ENCODE results near the gene RASL11A. TPM values are rescaled to one million over a fixed set of nuclear protein-coding genes. Genes with fewer than 3 reads are reported as not detected.

Gene RASL11A
- total RNA-seq, 4 donors from 2014 or later = 9.5 to 24.0 (median 18.1) TPM

GRCh38 chr13:27252467-27252866 lies 18.2 kb upstream of the RASL11A start:
- TF ChIP-seq CTCF (IDR thresholded peaks at IDR 0.05) = no peak
- H3K4me3 ChIP-seq (ENCODE audit: low read depth, poor library complexity, severe bottlenecking) = peak overlapping the region; percentile 87
- no peak for DNase-seq (ENCODE audit: low spot score in 2 of 2)
- intact Hi-C loops (cut with DNase I; ENCODE audit: low total_unique reads) = no loop called here

- intact Hi-C loops (cut with DNase I; ENCODE audit: low total_unique reads) = no loop called here
- DNase-seq (ENCODE audit: low spot score in 2 of 2) = no peak
Measured at GRCh38 chr13:27257233-27257568, 13.4 kb upstream of the RASL11A start.

GRCh38 chr13:27257648-27258253 lies 12.9 kb upstream of the RASL11A start:
- TF ChIP-seq CTCF (IDR thresholded peaks at IDR 0.05) (no peak), POLR2A (IDR thresholded peaks at IDR 0.05) (no peak)
- intact Hi-C loops (cut with DNase I; ENCODE audit: low total_unique reads) = no loop called here
- DNase-seq (ENCODE audit: low spot score in 2 of 2) = no peak
- 88 to 92% methylated on average over 11 of the region's 11 CpGs for WGBS, 2 donors
- no peak overlapping the region for H3K4me3 ChIP-seq (ENCODE audit: low read depth, poor library complexity, severe bottlenecking)

More at GRCh38 chr13:27257233-27257568, 13.4 kb upstream of the RASL11A start:
- 89 to 91% methylated on average over 3 of the region's 3 CpGs for WGBS, 2 donors
- TF ChIP-seq CTCF (IDR thresholded peaks at IDR 0.05) (no peak), POLR2A (IDR thresholded peaks at IDR 0.05) (no peak)
- H3K4me3 ChIP-seq (ENCODE audit: low read depth, poor library complexity, severe bottlenecking) = no peak overlapping the region

- no peak for TF ChIP-seq POLR2A (IDR thresholded peaks at IDR 0.05)
- no peak for TF ChIP-seq CTCF (IDR thresholded peaks at IDR 0.05)
- 94 to 97% methylated on average over 5 of the region's 5 CpGs for WGBS, 2 donors
- intact Hi-C loops (cut with DNase I; ENCODE audit: low total_unique reads) = no loop called here
- no peak for DNase-seq (ENCODE audit: low spot score in 2 of 2)
- H3K4me3 ChIP-seq (ENCODE audit: low read depth, poor library complexity, severe bottlenecking) = no peak overlapping the region
Measured at GRCh38 chr13:27258637-27259386, 11.8 kb upstream of the RASL11A start.

GRCh38 chr13:27259831-27260230 lies 10.8 kb upstream of the RASL11A start:
- WGBS, 2 donors = 62 to 63% methylated on average over 2 of the region's 2 CpGs
- no peak for DNase-seq (ENCODE audit: low spot score in 2 of 2)
- intact Hi-C loops (cut with DNase I; ENCODE audit: low total_unique reads) = no loop called here
- TF ChIP-seq POLR2A (IDR thresholded peaks at IDR 0.05) = no peak
- no peak for TF ChIP-seq CTCF (IDR thresholded peaks at IDR 0.05)
- no peak overlapping the region for H3K4me3 ChIP-seq (ENCODE audit: low read depth, poor library complexity, severe bottlenecking)
